Neural progenitor cell (in vitro differentiated cells): ENCODE results near the gene SLC34A1.

Experiments used
- CTCF ChIP-seq: fragments of 200-600 bp; sonication (generic); IDR thresholded peaks from 2 replicates; pipeline ENCODE4 v1.5.1; 2017; ENCODE audit warnings: antibody characterized with exemption, mild to moderate bottlenecking
- EZH2 ChIP-seq: fragments of 200-600 bp; sonication (generic); IDR thresholded peaks from 2 replicates; pipeline ENCODE4 v1.6.1; 2017; ENCODE audit warnings: antibody characterized with exemption, mild to moderate bottlenecking, moderate library complexity

GRCh38 chr5:177396807-177397206 is 12.6 kb downstream of the SLC34A1 start:
- TF ChIP-seq EZH2 (no peak), CTCF (no peak)
